A549 treated with Hydrocortisone at 1 μM for 4 hours (cell line): Measurements from ENCODE around the gene ACBD7. TPM values are rescaled to one million over a fixed set of nuclear protein-coding genes. Genes with fewer than 3 reads are reported as not detected.

Experiments
- total RNA-seq: library from RNA; stranded (reverse); fragments of 200-300 nt; extraction: Qiagen RNA extraction; gene quantifications from 5 replicates; pipeline ENCODE4 v1.2.3, GENCODE V29; 2022

Gene ACBD7
- 0.97 to 1.4 TPM (median 1.1 TPM) in 5 replicates for total RNA-seq

DNA sequence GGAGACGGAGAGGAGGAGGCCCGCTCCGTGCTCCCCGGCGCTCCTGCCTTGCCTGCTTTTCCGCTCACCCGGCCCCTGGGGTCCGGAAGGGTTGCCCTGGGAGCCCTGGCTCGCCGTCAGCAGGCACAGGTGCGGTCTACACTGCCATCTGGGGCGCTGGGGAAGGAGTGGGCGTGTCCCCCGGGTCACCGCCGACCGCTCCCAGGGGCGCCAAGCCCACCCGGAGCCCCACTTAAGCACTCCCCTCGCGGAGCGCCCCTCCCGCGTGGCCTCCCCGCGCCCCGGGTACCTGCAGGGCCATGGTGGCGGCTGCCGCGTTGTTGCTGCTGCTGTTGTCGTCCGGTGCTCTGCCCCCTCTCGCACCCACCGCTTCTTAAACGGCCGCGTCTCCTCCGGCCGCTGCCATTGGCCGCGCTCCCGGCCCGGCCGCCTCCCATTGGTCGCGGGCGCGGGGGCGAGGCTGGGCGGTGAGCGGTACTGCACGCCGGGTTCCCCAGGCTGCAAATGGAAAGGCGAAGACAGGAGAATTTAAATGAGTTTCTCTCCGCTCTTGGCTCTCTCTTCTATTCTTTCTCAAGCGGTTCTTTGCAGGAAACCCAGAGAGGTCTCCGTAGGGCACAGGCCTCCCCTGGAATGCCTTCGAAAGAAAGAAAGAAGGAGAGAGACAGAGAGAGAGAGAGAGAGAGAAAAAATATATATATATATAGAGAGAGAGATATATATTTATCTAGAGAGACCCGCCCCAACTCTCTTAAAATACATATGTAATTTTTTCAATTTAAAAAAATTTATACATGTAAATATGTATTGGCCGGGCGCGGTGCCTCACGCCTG is at the start of gene ACBD7:
TSS of gene ACBD7 (minus strand) at position 349 of the 834 bp plus-strand sequence. CDS start at position 301, 48 bp downstream.

DNA sequence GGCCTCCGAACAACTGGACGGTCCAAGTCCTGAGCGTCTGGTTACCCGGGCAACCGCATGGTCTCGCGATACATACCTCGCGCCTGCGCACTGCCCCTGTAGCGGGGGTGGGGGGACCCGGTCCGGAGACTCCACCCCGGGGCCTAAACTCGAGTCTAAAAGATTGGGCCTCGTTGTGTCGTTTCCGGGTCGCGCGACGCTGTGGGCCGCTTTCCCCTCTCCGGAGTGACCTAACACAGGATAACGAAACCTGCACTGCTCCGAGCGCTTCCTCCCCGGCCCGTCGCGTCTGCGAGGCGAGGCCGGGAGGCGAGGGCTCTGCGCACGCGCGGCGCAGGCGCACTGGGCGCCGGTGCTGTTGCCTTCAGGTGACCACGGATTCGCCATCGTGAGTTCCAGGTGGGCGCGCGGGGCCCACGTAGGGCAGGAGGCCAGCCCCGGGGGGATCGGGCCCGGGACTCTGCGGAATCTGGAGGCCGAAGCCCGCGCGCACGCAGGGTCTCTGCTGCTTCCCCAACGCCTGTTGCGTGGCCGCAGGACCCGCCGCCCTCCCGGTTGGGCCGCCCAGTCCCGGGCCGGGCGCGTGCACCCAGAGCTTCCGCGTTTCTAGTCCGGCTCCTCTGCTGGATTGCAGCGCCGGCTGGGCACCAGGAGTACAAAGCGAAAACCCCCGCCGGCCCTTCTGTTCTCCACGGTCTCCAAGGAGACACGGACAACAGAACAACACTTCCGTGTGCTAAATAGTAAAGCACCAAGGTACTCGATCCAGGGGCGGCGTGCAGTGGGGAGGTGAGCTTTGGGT is 8.6 kb upstream of the ACBD7 start, which contains the start of gene RPP38:
TSS of gene RPP38 (plus strand) at position 345 of the 802 bp plus-strand sequence. CDS start 5,960 bp downstream, outside the sequence.

DNA sequence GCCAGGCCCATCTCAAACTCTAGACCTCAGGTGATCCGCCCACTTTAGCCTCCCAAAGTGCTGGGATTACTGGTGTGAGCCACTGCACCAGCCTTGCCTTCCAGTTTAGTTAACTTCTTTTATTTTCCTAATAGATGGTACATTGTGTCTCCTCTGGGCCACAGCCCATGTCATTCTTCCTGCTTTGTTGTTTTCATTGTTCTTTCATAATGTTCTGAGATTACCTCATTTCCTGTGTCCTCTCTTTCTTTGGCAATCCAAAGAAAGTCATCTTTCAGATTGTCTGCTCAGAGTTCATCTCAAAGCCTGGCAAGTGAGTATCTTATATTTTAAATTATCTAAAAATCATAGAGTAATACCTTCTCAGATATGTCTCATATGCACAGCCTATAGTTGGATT is 44.9 kb downstream of the ACBD7 start, which contains the start of gene OLAH:
TSS of gene OLAH (plus strand) at position 270 of the 400 bp plus-strand sequence. CDS start 3,346 bp downstream, outside the sequence.

Other genes with a start within 250 kb of the ACBD7 start
- gene SUV39H2, start 209.9 kb downstream of the ACBD7 start, total RNA-seq, result 17.2 to 21.0 TPM (median 20.3 TPM) in 5 replicates
- gene DCLRE1C, start 134.7 kb downstream of the ACBD7 start, total RNA-seq, result 3.6 to 11.7 TPM (median 5.8 TPM) in 5 replicates
- gene MEIG1, start 129.4 kb downstream of the ACBD7 start, total RNA-seq, result 0.43 to 0.91 TPM (median 0.90 TPM) in 5 replicates
- 0.58 to 0.93 TPM (median 0.66 TPM) in 5 replicates for gene OLAH, start 44.8 kb downstream of the ACBD7 start, total RNA-seq
- gene RPP38, start 8.6 kb upstream of the ACBD7 start, total RNA-seq, result 33.0 to 36.9 TPM (median 36.3 TPM) in 5 replicates
- gene NMT2, start 79.9 kb upstream of the ACBD7 start, total RNA-seq, result 17.4 to 25.3 TPM (median 20.7 TPM) in 5 replicates